ENCODE results near the gene TNFAIP8L1.

- TF ChIP-seq YY1 (IDR thresholded peaks at IDR 0.05; ENCODE audit: insufficient read depth, insufficient read length) = no peak
- no peak for TF ChIP-seq SUZ12 (IDR thresholded peaks at IDR 0.05; ENCODE audit: extremely low read depth, insufficient read depth, insufficient read length)
Observed at GRCh38 chr19:4671185-4671851, 32.0 kb downstream of the TNFAIP8L1 start.
